HG02885 (cell line): ENCODE results near the gene RASEF.
"Not testable (repeated sequence)": the region's sequence is repeated elsewhere in the genome, so short reads cannot be mapped to it uniquely, and the experiment has no call there.

Experiments
- ATAC-seq: cut with Tn5 transposase; IDR thresholded peaks from one replicate; pipeline ENCODE4 v1.9.1; 2021; ENCODE audit warnings: mild to moderate bottlenecking; ENCODE audit not compliant: unreplicated experiment, poor library complexity

RASEF gene

GRCh38 chr9:83062651-83063527, at the start of gene RASEF:
Gene RASEF, minus strand, starts transcription at chr9:83063142. Its CDS starts 275 bp downstream, at chr9:83062867.
- ATAC-seq, result no peak

DNA sequence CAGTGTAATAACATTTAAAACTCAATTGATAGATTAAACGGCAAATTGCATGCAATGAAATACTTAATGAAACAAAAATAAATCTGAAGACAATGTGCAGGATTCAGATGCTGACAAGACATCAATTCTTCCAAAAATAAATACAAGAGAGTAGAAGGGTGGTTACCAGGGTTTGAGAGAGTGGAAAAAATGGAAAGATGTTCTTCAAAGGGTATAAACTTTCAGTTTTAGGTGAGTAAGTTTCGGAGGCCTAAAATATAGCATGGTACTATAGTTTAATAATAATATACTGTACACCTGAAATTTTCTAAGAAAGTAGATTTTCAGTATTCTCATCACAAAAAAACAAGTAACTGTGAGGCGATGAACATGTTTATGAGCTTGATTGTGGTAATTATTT, 48.2 kb upstream of the RASEF start:
- no peak for ATAC-seq

- ATAC-seq, result no peak
Measured at GRCh38 chr9:83109296-83109695, 46.4 kb upstream of the RASEF start.

GRCh38 chr9:83108208-83108607, 45.3 kb upstream of the RASEF start:
- no peak for ATAC-seq

DNA sequence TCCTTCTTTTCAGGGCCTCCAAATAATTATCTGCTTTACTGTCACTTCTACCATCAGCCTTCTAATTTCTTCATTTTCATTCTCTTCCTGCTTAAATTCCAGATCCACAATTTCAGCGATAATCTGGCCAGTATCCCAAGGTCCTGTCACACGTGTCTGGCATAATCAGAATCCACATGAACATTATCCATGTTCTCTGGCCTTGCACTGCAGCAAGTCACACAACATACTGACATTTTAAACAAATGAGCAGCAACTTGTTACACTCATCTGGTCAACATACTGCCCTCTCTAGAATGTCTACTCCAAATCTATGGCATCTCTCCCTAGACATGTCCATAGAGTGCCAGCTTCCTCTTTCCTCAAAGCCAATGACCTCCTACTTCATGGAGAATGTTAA, 43.8 kb upstream of the RASEF start:
- ATAC-seq, result no peak

DNA sequence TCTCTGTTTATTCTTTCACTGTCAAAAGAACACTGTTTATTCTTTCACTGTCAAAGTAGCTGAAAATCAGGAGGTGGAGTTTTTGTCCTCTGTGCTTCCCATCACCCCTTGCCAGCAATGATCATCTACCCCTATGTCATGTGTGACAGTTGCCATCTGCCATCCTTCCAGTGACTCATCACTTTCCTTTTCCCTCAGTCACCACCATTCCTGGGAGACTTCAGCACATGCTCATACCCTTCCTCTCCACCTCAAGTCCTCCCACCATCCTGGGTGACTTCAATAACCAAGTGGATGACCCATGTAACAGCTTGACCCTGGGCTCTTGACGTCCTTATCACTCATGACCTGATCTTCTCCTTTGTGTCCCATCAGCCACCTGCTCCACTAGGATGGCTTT, 43.3 kb upstream of the RASEF start:
- no peak for ATAC-seq

DNA sequence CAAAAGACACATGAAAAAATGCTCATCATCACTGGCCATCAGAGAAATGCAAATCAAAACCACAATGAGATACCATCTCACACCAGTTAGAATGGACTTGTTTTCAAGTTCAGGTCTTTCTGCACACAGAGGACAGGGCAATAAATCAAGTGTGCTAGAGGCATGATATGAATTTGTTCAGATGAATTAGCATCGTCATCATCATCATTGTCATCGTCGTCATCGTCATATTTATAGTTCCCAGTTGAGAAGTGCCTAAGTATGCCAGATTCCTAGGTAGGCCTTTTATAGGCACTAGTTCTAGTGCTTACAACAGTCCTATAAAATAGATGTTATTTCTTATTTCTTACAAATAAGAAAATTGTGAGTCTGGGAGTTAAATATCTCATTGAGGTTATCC, 34.7 kb upstream of the RASEF start:
- no peak for ATAC-seq

GRCh38 chr9:83093311-83093710, 30.4 kb upstream of the RASEF start:
- ATAC-seq, result not testable (repeated sequence)

DNA sequence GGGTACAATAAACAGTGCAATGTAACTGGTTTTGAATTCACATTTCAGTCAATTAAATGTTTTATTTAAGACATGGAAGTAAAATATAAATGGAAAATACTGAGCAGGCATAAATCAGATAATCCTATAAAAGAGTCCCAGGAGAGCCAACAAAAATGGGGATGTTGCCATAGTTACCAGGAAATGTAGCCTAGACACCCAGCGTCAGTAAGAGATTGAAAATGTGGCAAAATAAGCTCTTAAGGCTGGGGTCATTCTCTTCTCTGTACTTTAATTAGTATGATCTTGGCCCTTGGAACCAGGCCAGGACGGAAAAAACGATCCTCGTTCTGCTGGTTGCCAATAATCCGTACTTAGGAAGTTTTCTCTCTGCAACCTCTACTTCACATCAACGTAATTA, 18.9 kb upstream of the RASEF start:
- no peak for ATAC-seq

DNA sequence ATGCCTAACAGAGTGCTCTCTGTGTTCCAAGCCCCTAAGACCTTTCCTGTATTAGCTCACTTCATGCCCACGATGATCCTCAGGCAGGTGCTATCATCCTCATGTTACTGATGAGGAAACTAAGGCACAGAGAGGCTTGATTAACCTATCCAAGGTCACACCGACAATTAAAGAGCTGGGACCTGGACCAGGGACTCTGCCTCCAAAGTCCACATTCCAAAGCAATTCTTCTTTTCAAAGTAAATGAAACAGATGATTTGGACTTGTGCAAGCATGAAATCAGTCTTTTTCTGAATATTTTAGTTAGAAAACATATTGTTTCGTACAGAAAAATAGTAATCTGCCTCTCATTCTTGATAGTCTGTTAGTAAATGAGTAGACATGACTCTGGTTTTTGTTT, 18.1 kb upstream of the RASEF start:
- no peak for ATAC-seq

- not testable (repeated sequence) for ATAC-seq
Measured at GRCh38 chr9:83075932-83076331, 13.0 kb upstream of the RASEF start.

DNA sequence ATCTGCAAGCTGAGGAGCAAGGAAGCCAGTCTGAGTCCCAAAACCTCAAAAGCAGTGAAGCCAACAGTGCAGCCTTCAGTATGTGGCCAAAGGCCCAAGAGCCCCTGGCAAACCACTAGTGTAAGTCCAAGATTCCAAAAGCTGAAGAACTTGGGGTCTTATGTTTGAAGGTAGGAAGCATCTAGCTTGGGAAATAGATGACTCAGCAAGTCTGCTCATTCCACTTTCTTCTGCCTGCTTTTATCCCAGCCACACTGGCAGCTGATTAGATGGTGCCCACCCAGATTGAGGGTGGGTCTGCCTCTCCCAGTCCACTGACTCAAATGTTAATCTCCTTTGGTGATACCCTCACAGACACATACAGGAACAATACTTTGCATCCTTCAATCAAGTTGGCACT, 9.6 kb upstream of the RASEF start:
- ATAC-seq, result not testable (repeated sequence)

- ATAC-seq, result no peak
Measured at GRCh38 chr9:83071626-83072025, 8.7 kb upstream of the RASEF start.

GRCh38 chr9:83070261-83070660, 7.3 kb upstream of the RASEF start:
- no peak for ATAC-seq

- no peak for ATAC-seq
Measured at GRCh38 chr9:83069651-83070050, 6.7 kb upstream of the RASEF start.

- ATAC-seq, result no peak
Measured at GRCh38 chr9:83068414-83068813, 5.5 kb upstream of the RASEF start.

GRCh38 chr9:83067579-83067978, 4.6 kb upstream of the RASEF start:
- ATAC-seq, result no peak

GRCh38 chr9:83066771-83067170, 3.8 kb upstream of the RASEF start:
- no peak for ATAC-seq

- ATAC-seq, result no peak
Measured at GRCh38 chr9:83065233-83065632, 2.3 kb upstream of the RASEF start.

DNA sequence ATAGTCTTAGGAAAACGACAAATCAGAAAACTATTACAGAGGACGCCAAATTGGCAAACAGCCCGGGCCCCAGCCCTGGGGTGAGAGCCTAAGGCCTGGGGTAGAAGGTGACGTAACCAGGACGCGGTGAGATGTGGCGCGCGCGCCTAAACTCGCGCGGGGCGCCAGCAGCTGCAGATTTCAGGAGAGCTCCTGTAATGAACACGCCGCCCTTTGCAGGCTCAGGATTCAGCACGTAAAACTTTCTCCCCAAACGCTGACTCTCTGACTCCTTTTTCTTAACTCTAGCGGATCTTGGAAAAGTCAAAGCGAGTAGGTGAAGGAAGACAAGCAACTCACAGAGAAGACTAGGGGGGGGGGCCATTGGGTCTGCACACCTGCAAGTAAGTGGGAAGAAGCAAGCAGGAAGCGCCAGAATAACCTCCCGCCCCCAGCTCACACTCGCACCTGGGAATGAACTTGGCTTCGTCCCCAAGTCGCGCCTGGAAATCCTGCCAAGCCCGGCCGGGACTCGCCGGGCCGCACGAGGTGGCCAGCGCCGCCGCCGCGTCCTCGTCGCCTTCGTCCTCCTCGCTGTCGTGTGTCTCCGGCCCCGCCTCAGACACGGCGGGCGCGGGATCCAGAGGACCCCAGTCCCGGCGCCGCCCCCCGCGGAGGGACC, 822 bp downstream of the RASEF start:
- ATAC-seq, result no peak

- ATAC-seq, result no peak
Measured at GRCh38 chr9:83061036-83061435, 1.9 kb downstream of the RASEF start.

- ATAC-seq, result no peak
Measured at GRCh38 chr9:83060556-83060955, 2.4 kb downstream of the RASEF start.
